HG03095 (cell line): ENCODE data around the gene COL24A1.
A peak's percentile ranks its signal among the peaks of the same experiment; 100 is the strongest.
"Not testable (repeated sequence)": the region's sequence is repeated elsewhere in the genome, so short reads cannot be mapped to it uniquely, and the experiment has no call there.

Experiments used
- ATAC-seq: cut with Tn5 transposase; IDR thresholded peaks from one replicate; pipeline ENCODE4 v1.9.1; 2021; ENCODE audit warnings: moderate library complexity; ENCODE audit not compliant: unreplicated experiment

Gene COL24A1

GRCh38 chr1:86084998-86085397, 71.6 kb downstream of the COL24A1 start:
- ATAC-seq: no peak

DNA sequence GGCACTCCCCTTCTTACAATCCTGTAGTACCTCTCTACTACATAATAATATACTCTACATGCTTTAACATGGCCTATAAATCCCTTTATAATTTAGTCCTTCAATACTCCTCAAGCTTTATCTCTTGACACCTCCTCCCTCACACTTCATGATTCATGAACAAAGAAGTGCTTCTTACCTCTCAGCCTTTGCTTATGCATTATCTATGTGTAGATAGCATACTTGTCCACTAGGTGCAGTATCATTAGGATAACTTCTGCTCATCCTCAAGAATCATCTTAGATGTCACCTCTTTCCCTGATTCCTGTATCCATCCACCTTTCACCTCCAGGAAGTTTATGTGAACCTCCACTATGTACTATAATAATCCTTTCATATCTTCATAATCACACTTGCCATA, 74.4 kb downstream of the COL24A1 start:
- no peak for ATAC-seq

- not testable (repeated sequence) for ATAC-seq
Measured at GRCh38 chr1:86072474-86072873, 84.1 kb downstream of the COL24A1 start.

- ATAC-seq: not testable (repeated sequence)
Measured at GRCh38 chr1:86071870-86072269, 84.7 kb downstream of the COL24A1 start.

DNA sequence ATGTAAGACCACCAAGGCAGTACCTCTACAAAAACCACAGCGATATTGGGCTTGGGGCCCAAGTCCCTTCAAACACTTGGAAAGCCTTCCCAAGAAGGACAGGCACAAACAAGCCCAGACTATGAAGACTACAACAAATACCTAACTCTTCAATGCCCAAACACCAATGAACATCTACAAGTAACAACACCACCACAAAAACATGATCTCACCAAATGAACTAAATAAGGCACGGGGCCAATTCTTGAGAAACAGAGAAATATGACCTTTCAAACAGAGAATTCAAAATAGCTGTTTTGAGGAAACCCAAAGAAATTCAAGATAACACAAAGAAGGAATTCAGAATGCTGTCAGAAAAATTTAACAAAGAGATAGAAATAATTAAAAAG, 86.8 kb downstream of the COL24A1 start:
- no peak for ATAC-seq

DNA sequence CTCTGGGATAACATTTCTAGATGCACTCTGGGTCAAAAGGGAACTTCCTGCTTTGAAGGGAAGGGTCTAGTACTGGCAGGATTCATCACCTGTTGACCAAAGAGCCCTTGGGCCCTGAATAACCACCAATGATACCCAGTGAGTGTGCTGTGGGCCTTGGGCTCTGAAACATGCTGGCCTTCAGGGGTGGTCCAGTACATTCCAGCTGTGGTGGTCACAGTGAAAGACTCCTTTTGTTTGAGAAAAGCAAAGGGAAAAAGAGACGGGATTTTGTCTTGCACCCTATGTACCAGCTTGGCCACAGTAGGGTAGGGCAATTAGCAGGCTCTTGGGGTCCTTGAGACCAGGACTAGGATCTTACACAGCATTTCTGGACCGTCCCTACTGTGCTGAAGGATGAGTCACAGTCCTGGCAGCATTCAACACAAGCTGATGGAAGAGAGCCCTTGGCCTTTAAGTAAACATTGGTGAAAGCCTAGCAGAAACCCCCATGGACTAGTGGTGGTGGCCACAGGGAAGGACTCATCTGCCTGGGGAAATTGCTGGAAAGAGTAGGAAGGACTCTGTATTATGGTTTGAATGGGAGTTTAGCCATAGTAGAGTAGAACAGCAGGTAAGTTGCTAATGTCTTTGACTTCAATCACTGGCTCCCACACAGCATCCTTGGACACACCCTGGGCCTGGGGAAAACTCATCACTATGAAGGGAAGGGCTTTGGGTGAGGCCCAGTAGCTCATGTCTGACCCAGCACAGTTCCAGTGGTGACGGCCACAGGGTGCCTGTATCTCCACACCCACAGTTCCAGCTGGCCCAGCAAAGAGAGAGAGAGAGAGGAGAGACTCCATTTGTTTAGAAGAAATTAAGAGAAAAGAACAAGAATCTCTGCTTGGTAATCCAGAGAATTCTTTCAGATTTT, 87.5 kb downstream of the COL24A1 start:
- no peak for ATAC-seq

- ATAC-seq: no peak
Measured at GRCh38 chr1:86068271-86068721, 88.3 kb downstream of the COL24A1 start.

DNA sequence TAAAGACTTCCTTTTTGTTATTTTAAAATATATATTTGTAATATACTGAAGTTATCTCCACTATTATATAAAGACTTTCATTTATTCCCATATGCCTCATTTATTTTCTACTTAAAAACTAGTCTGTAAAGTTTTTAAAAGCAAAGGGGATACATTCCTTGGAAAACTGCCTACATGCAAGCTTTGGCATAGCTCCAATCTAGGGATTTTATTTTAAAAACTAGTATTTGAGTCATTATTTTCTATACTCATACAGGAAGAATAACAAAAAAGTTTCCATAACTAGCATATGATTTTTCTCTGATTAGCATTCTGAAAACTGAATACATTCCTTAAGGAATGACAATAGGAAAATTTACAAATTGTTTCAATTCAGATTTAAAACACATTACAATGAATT, 88.9 kb downstream of the COL24A1 start:
- ATAC-seq: no peak

GRCh38 chr1:86064899-86065298, 91.7 kb downstream of the COL24A1 start:
- ATAC-seq: no peak

DNA sequence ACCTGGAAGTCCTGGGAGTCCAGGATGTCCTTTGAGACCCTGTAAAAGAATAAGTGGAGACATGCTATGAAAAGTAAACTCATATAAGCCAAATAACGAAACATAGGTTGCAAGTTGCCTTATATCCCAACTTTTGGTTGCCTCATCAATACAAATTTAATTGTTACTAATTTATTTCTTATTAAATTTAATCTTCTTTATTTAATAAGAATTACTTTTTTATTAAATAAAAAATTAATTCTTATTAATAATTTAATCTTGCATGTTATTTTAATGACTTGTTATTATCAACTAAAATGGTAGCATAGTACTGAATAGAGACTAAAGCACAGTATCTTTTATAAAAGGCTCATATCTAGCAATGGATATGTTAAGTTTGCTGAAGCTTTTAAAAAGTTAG, 92.9 kb downstream of the COL24A1 start:
- no peak for ATAC-seq

- ATAC-seq: no peak
Measured at GRCh38 chr1:86062453-86062852, 94.1 kb downstream of the COL24A1 start.

GRCh38 chr1:86061551-86061990, 95.0 kb downstream of the COL24A1 start:
- ATAC-seq: peak; percentile 58

DNA sequence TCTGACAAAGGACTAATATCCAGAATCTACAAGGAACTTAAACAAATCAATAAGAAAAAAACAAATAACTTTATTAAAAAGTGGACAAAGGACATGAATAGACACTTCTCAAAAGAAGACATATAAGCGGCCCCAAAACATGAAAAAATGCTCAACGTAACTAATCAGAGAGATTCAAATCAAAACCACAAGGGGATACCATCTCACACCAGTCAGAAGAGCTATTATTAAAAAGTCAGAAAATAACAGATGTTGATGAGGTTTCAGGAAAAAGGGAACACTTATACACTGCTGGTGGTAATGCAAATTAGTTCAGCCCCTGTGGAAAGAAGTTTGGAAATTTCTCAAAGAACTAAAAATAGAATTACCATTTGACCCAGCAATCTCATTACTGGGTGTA, 102.2 kb downstream of the COL24A1 start:
- no peak for ATAC-seq

GRCh38 chr1:86052948-86053698, 103.4 kb downstream of the COL24A1 start:
- no peak for ATAC-seq

GRCh38 chr1:86035101-86035500, 121.5 kb downstream of the COL24A1 start:
- ATAC-seq: no peak

DNA sequence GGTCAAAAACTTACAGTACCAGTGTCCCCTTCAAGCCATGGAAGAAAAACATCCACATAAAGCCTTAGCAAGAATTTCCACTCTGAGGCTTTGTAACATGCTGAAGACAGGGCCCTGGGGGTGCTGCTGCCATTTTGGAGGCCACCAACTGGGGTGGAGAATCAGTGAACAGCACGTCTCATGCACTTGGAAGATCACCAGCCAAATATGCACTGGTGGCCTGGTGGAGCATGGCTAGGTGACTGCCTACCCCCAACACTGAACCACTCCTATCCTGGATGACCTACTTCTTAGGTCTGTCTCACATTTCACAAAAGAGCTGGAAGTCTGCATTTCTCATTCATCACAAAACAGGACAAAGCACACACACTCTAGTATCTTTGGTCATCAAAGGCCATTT, 126.4 kb downstream of the COL24A1 start:
- ATAC-seq: no peak

- peak; percentile 47 for ATAC-seq
Measured at GRCh38 chr1:86018283-86018923, 138.2 kb downstream of the COL24A1 start.

GRCh38 chr1:86016076-86016759, 140.4 kb downstream of the COL24A1 start:
- ATAC-seq: peak; percentile 62

GRCh38 chr1:86015375-86015774, 141.2 kb downstream of the COL24A1 start:
- no peak for ATAC-seq

- ATAC-seq: no peak
Measured at GRCh38 chr1:86000601-86001000, 156.0 kb downstream of the COL24A1 start.
